K562 (cell line): ENCODE results near the gene TIMM44. TPM values are rescaled to one million over a fixed set of nuclear protein-coding genes. Genes with fewer than 3 reads are reported as not detected.

Experiments used
- ATAC-seq: fragments of 200-7000 bp; cut with Tn5 transposase; 3 replicates; pipeline ENCODE4 v1.9.1; 2020; ENCODE audit warnings: moderate library complexity
- BruUV-seq: library from RNA; stranded (reverse); fragments of 400-500 nt; replicated peaks from 2 replicates; lab custom pipeline; 2021; lab: Mats Ljungman, UMichigan
- CTCF ChIA-PET: fragments of 300-600 bp; formaldehyde crosslinking; extraction: SDS; loops from one replicate; lab custom pipeline; 2021; ENCODE audit warnings: low intra/inter-chr PET ratio; lab: Yijun Ruan, JAX
- POLR2A ChIA-PET: fragments of 300-600, 350-650 bp; sonication (Branson Sonifier 250); formaldehyde crosslinking; extraction: SDS; loops from one replicate; lab custom pipeline; 2021; ENCODE audit warnings: antibody characterized with exemption, inconsistent platforms; lab: Yijun Ruan, JAX
- DNase-seq, 4 experiments: peaks; one replicate each; pipeline versions ENCODE4 v3.0.0 to v3.0.0-alpha.2; 2011 to 2018; ENCODE audit warnings: low spot score in 3 of 4, mixed read lengths in 3 of 4; ENCODE audit errors: extremely low read depth in 1 of 4
- FAIRE-seq: peaks from 2 replicates; lab custom pipeline; 2011; peaks lifted over from hg19 to GRCh38; lab: Jason Lieb, UNC
- H2AFZ ChIP-seq: 2 replicates; pipeline ENCODE4 v1.6.0; 2011; ENCODE audit warnings: low read depth, low read length, control low read depth, inconsistent platforms
- H3K27ac ChIP-seq: fragments of 200-600 bp; 3 replicates; pipeline ENCODE4 v1.8.0; 2011; ENCODE audit warnings: low read depth, mild to moderate bottlenecking, control low read depth, inconsistent platforms, low read length, moderate library complexity, mixed read lengths; ENCODE audit errors: extremely low read depth
- H3K27me3 ChIP-seq, 2 experiments: fragments of 300-600 bp in 1 of 2; 2 replicates in 1 of 2; 3 replicates in 1 of 2; pipeline versions ENCODE4 v1.6.0 to v1.8.0; 2011; ENCODE audit warnings: inconsistent platforms in 2 of 2, low read length in 2 of 2, mild to moderate bottlenecking in 1 of 2, mixed read lengths in 1 of 2, moderate library complexity in 1 of 2; ENCODE audit not compliant: control insufficient read depth in 2 of 2, insufficient read depth in 2 of 2
- H3K36me3 ChIP-seq: fragments of 300-600 bp; 3 replicates; pipeline ENCODE4 v1.8.0; 2011; ENCODE audit warnings: mild to moderate bottlenecking, low read length, inconsistent platforms; ENCODE audit not compliant: control insufficient read depth, insufficient read depth
- H3K4me1 ChIP-seq, 2 experiments: fragments of 200-600 bp in 1 of 2; replicated peaks in 1 of 2; 2 replicates in 1 of 2; 3 replicates in 1 of 2; pipeline versions ENCODE4 v1.5.1 to v1.8.0; 2011; ENCODE audit warnings: inconsistent platforms in 2 of 2, low read length in 2 of 2, mild to moderate bottlenecking in 1 of 2, mixed read lengths in 1 of 2, moderate library complexity in 1 of 2; ENCODE audit not compliant: control insufficient read depth in 2 of 2, insufficient read depth in 2 of 2
- H3K4me2 ChIP-seq: 2 replicates; pipeline ENCODE4 v1.6.1; 2011; ENCODE audit warnings: low read length, control low read depth, inconsistent platforms, mixed read lengths; ENCODE audit not compliant: insufficient read depth
- H3K4me3 ChIP-seq: fragments of 200-600 bp; sonication (generic), shearing (Covaris generic); 2 replicates; pipeline ENCODE4 v1.5.1; 2016; ENCODE audit warnings: control low read depth, inconsistent platforms
- H3K79me2 ChIP-seq: fragments of 200-600 bp; 3 replicates; pipeline ENCODE4 v1.8.0; 2011; ENCODE audit warnings: low read length, inconsistent platforms; ENCODE audit not compliant: control insufficient read depth, insufficient read depth
- H3K9ac ChIP-seq, 2 experiments: 2 replicates each; pipeline versions ENCODE4 v1.6.0 to v1.6.1; 2011; ENCODE audit warnings: low read depth in 2 of 2, low read length in 2 of 2, control low read depth in 1 of 2, inconsistent platforms in 1 of 2, mild to moderate bottlenecking in 1 of 2, mixed read lengths in 1 of 2; ENCODE audit not compliant: insufficient read depth in 1 of 2
- H3K9me1 ChIP-seq: one replicate; pipeline ENCODE4 v1.6.0; 2011; ENCODE audit warnings: inconsistent platforms, mild to moderate bottlenecking, low read length, moderate library complexity; ENCODE audit not compliant: control insufficient read depth, insufficient read depth
- H3K9me3 ChIP-seq: replicated peaks from 2 replicates; pipeline ENCODE4 v1.5.1; 2011; ENCODE audit warnings: low read depth, low read length, inconsistent platforms; ENCODE audit not compliant: control insufficient read depth, insufficient read depth
- H4K20me1 ChIP-seq: replicated peaks from 2 replicates; pipeline ENCODE4 v1.6.1; 2011; ENCODE audit warnings: low read length, inconsistent platforms, mixed read lengths; ENCODE audit not compliant: control insufficient read depth, insufficient read depth
- FOXJ2 ChIP-seq: fragments of 200-800 bp; sonication (Bioruptor generic); IDR thresholded peaks from 2 replicates; pipeline ENCODE4 v1.6.1; 2016; ENCODE audit warnings: missing genetic modification characterization, missing compliant biosample characterization
- MAZ ChIP-seq, 2 experiments: fragments of 450-650 bp in 1 of 2; sonication (generic) in 1 of 2; formaldehyde crosslinking; IDR thresholded peaks in 1 of 2; conservative IDR thresholded peaks in 1 of 2; 2 replicates each; pipeline versions ENCODE4 v1.4.0 to v1.5.0; 2020; ENCODE audit warnings: mild to moderate bottlenecking in 1 of 2, missing genetic modification reagents in 1 of 2
- MEIS2 ChIP-seq: fragments of 450-650 bp; IDR thresholded peaks from 2 replicates; pipeline ENCODE4 v1.6.1; 2014; ENCODE audit warnings: mild to moderate bottlenecking; ENCODE audit not compliant: partially characterized antibody
- PBX2 ChIP-seq, 2 experiments: IDR thresholded peaks in 1 of 2; conservative IDR thresholded peaks in 1 of 2; 2 replicates each; pipeline ENCODE4 v1.6.1; 2016; ENCODE audit warnings: low read depth in 2 of 2, mild to moderate bottlenecking in 1 of 2, missing compliant biosample characterization in 1 of 2, missing genetic modification characterization in 1 of 2, moderate library complexity in 1 of 2
- PKNOX1 ChIP-seq: fragments of 450-650 bp; IDR thresholded peaks from 2 replicates; pipeline ENCODE4 v1.6.1; 2016
- WGBS: fragments of 100-300 bp; shearing (Covaris generic); methylation state at CpG from one replicate; pipeline ENCODE4 v1.1.6; 2016; ENCODE audit warnings: low coverage, mixed read lengths; ENCODE audit not compliant: insufficient coverage; ENCODE audit errors: missing lambda C conversion rate; 5-methylcytosine and 5-hydroxymethylcytosine counted together
- in situ Hi-C: fragments of 300-500 bp; cut with MboI; formaldehyde crosslinking; loops from 4 replicates; pipeline ENCODE4 v1.15.0; 2018; ENCODE audit warnings: inconsistent platforms, mixed read lengths
- intact Hi-C: fragments of 100-400 bp; cut with micrococcal nuclease; formaldehyde crosslinking; loops from 2 replicates; pipeline ENCODE4 v1.14.2; 2022
- polyA plus RNA-seq, 8 experiments: library from polyadenylated mRNA; depleted of rRNA in 4 of 8; stranded (reverse) in 5 of 8; unstranded in 3 of 8; fragments of >200 nt; fragmentation: Nextera tagmentation in 2 of 8; fragmentation: Illumina TruSeq in 1 of 8; extraction: Ambion mirVana in 2 of 8; extraction: Trizol in 1 of 8; gene quantifications; 2 replicates each; pipeline versions ENCODE4 v1.2.1 to v1.2.3, GENCODE V29; 2011 to 2014; ENCODE audit warnings: inconsistent platforms in 1 of 8, missing spikeins in 1 of 8
- total RNA-seq, 7 experiments: library from RNA; depleted of rRNA in 6 of 7; stranded (reverse); fragments of >200 nt in 6 of 7; fragmentation: Illumina TruSeq in 2 of 7; extraction: Trizol in 2 of 7; gene quantifications; 2 replicates each; pipeline versions ENCODE4 v1.2.1 to v1.2.3, GENCODE V29; 2011 to 2021; ENCODE audit warnings: low replicate concordance in 1 of 7

TIMM44 gene
- total and polyA plus RNA-seq, 9 of the 15 experiments (the other 6 are each of a cell fraction or from before 2014, with no cell fraction given) = 10.3 to 231 (median 89.3) TPM

GRCh38 chr19:7965259-7965841 lies 21.9 kb upstream of the TIMM44 start:
- ATAC-seq (no peak), FAIRE-seq (no peak), DNase-seq (no peak)
- intact Hi-C loops = no loop called here
- Histone ChIP-seq H3K9me1 (no peaks in the 10 kb centered on the region), H3K27ac (no peak overlapping the region), H3K4me2 (no peak overlapping the region), H3K9me3 (no peaks in the 10 kb centered on the region), H3K27me3 (no peaks in the 10 kb centered on the region), H4K20me1 (no peaks in the 10 kb centered on the region), H3K4me3 (no peak overlapping the region), H3K36me3 (peaks cover 93% of the 10 kb centered on the region; the same call in 2 of the 3 replicates), H2AFZ (no peak overlapping the region), H3K79me2 (no peaks in the 10 kb centered on the region), H3K9ac (no peak overlapping the region; a peak in 1 of 4 replicates), H3K4me1 (peaks cover 0 to 4% of the 10 kb centered on the region in 2 experiments; a peak in 2 of 5 replicates)
- TF ChIP-seq PBX2 (CRISPR knock-in tag; IDR thresholded peaks at IDR 0.05; ENCODE audit: low read depth) = no peak
- peak; percentile 90 for TF ChIP-seq PBX2 (tag; conservative IDR thresholded peaks at IDR 0.05; ENCODE audit: low read depth)
- TF ChIP-seq MAZ (CRISPR knock-in tag; conservative IDR thresholded peaks at IDR 0.05 in 1 of 2, IDR thresholded peaks at IDR 0.05 in 1 of 2) = no peak
- TF ChIP-seq MEIS2 = peak; percentile 73
- peak; percentile 73 for TF ChIP-seq PKNOX1
- no peak for TF ChIP-seq FOXJ2 (tag)
- BruUV-seq = no TSS peak
- ChIA-PET CTCF (no interaction called here), POLR2A (no interaction called here)
- in situ Hi-C loops = no loop called here
- 75% methylated on average over 10 of the region's 12 CpGs for WGBS
